Neural cell (in vitro differentiated cells): ENCODE results near the gene NSMF.

Source experiments
- CTCF ChIP-seq: fragments of 450-650 bp; IDR thresholded peaks from 2 replicates; pipeline ENCODE4 v1.5.1; 2014; ENCODE audit warnings: antibody characterized with exemption, mild to moderate bottlenecking, moderate library complexity; ENCODE audit not compliant: poor library complexity, severe bottlenecking
- EZH2 ChIP-seq: fragments of 200-600, 300-800 bp; shearing (Covaris generic), sonication (generic); IDR thresholded peaks from 2 replicates; pipeline ENCODE4 v1.6.1; 2014; ENCODE audit warnings: antibody characterized with exemption, low read length, borderline replicate concordance, mild to moderate bottlenecking; ENCODE audit not compliant: insufficient read depth, poor library complexity, severe bottlenecking
- REST ChIP-seq: IDR thresholded peaks from 2 replicates; pipeline ENCODE4 v1.6.1; 2012; ENCODE audit warnings: borderline replicate concordance
- TAF1 ChIP-seq: IDR thresholded peaks from 2 replicates; pipeline ENCODE4 v1.6.1; 2012; ENCODE audit warnings: low read depth

- TF ChIP-seq TAF1 = no peak
- TF ChIP-seq CTCF = peak; percentile 83
- TF ChIP-seq REST = no peak
- TF ChIP-seq EZH2 = no peak
These were observed 52.1 kb downstream of the NSMF start for GRCh38 chr9:137406876-137407589.
